ENCODE results near the gene DGKH. TPM values are rescaled to one million over a fixed set of nuclear protein-coding genes. Genes with fewer than 3 reads are reported as not detected.

The DGKH gene
- total and polyA plus RNA-seq, 7 donors, result 0.42 to 4.6 (median 2.1) TPM

GRCh38 chr13:42109957-42110356, 61.5 kb downstream of the DGKH start:
- WGBS, 3 donors, result 95 to 100% (median 97%) methylated on average over 2 of the region's 2 CpGs
- Histone ChIP-seq H3K27me3 (ENCODE audit: insufficient read depth in 3 of 3, low read length in 2 of 3) (no peaks in the 10 kb centered on the region), H3K4me1 (peaks cover 8% of the 10 kb centered on the region), H3K36me3 (ENCODE audit: insufficient read depth in 1 of 2, low read depth in 1 of 2) (no peaks in the 10 kb centered on the region), H3K4me3 (no peak overlapping the region), H3K27ac (no peak overlapping the region), H3K9me3 (no peaks in the 10 kb centered on the region)
- intact Hi-C loops (cut with DNase I), result loop anchor here (2.0 to 10.0 kb wide), 5 partner anchors 68 to 755 kb away; no protein-coding TSS in a partner anchor
- peak in 2 of 4 donors; percentile 8 to 20 for ATAC-seq
- TF ChIP-seq CTCF (IDR thresholded peaks at IDR 0.05), result no peak
- no peak for DNase-seq

GRCh38 chr13:42110410-42111155, 62.1 kb downstream of the DGKH start:
- Histone ChIP-seq H3K27me3 (ENCODE audit: insufficient read depth in 3 of 3, low read length in 2 of 3) (no peaks in the 10 kb centered on the region), H3K36me3 (ENCODE audit: insufficient read depth in 1 of 2, low read depth in 1 of 2) (no peaks in the 10 kb centered on the region), H3K4me1 (peaks cover 8% of the 10 kb centered on the region), H3K27ac (no peak overlapping the region), H3K4me3 (no peak overlapping the region), H3K9me3 (no peaks in the 10 kb centered on the region)
- peak; percentile 92 for TF ChIP-seq CTCF (IDR thresholded peaks at IDR 0.05)
- no peak for DNase-seq
- WGBS, 3 donors, result 16 to 20% (median 17%) methylated on average over 7 of the region's 7 CpGs
- intact Hi-C loops (cut with DNase I), result loop anchor here (2.0 to 10.0 kb wide), 5 partner anchors 68 to 756 kb away; no protein-coding TSS in a partner anchor
- peak; percentile 58 to 88 (median 65) for ATAC-seq

- no peak for TF ChIP-seq CTCF (IDR thresholded peaks at IDR 0.05)
- no peaks in the 10 kb centered on the region for H3K9me3 ChIP-seq
- intact Hi-C loops (cut with DNase I), result loop anchor here (5.0 to 10.0 kb wide), 4 partner anchors 71 to 758 kb away; no protein-coding TSS in a partner anchor
- DNase-seq, result no peak
- 43 to 50% (median 44%) methylated on average over 4 of the region's 4 CpGs for WGBS, 3 donors
- no peaks in the 10 kb centered on the region for H3K27me3 ChIP-seq (ENCODE audit: insufficient read depth in 3 of 3, low read length in 2 of 3)
- no peak overlapping the region for H3K27ac ChIP-seq
- no peak for ATAC-seq
- H3K4me3 ChIP-seq, result no peak overlapping the region
- peaks cover 8% of the 10 kb centered on the region for H3K4me1 ChIP-seq
- no peaks in the 10 kb centered on the region for H3K36me3 ChIP-seq (ENCODE audit: insufficient read depth in 1 of 2, low read depth in 1 of 2)
Observed at GRCh38 chr13:42112864-42113263, 64.4 kb downstream of the DGKH start.

- WGBS, 3 donors, result 12 to 13% (median 12%) methylated on average over 5 of the region's 5 CpGs
- TF ChIP-seq CTCF (IDR thresholded peaks at IDR 0.05), result no peak
- Histone ChIP-seq H3K36me3 (ENCODE audit: insufficient read depth in 1 of 2, low read depth in 1 of 2) (no peaks in the 10 kb centered on the region), H3K9me3 (no peaks in the 10 kb centered on the region), H3K4me3 (no peak overlapping the region), H3K4me1 (peaks cover 8% of the 10 kb centered on the region), H3K27me3 (ENCODE audit: insufficient read depth in 3 of 3, low read length in 2 of 3) (no peaks in the 10 kb centered on the region), H3K27ac (no peak overlapping the region)
- DNase-seq, result no peak
- intact Hi-C loops (cut with DNase I), result loop anchor here (5.0 to 10.0 kb wide), 4 partner anchors 71 to 759 kb away; no protein-coding TSS in a partner anchor
- ATAC-seq, result peak in 1 of 4 donors; percentile 45
Observed at GRCh38 chr13:42113478-42113877, 65.0 kb downstream of the DGKH start.

Measured in psoas muscle (tissue), 8 donors.